KMS-11 (cell line): ENCODE data around the gene GABBR2.

ENCODE experiments used
- H2AFZ ChIP-seq: fragments of 200-600 bp; sonication (generic); 2 replicates; pipeline ENCODE4 v1.6.1; 2016; ENCODE audit warnings: antibody characterized with exemption, mixed run types, low read depth
- H3K27ac ChIP-seq: fragments of 200-600 bp; sonication (generic); 2 replicates; pipeline ENCODE4 v1.6.1; 2016; ENCODE audit warnings: mild to moderate bottlenecking, mixed run types
- H3K27me3 ChIP-seq: fragments of 200-600 bp; sonication (generic); 2 replicates; pipeline ENCODE4 v1.6.1; 2017; ENCODE audit warnings: mild to moderate bottlenecking, low read depth, mixed run types, moderate library complexity; ENCODE audit not compliant: insufficient read depth
- H3K36me3 ChIP-seq: fragments of 200-600 bp; sonication (generic); 2 replicates; pipeline ENCODE4 v1.6.1; 2017; ENCODE audit warnings: mild to moderate bottlenecking, mixed run types; ENCODE audit not compliant: insufficient read depth
- H3K4me1 ChIP-seq: fragments of 200-600 bp; sonication (generic); 2 replicates; pipeline ENCODE4 v1.6.1; 2016; ENCODE audit warnings: mild to moderate bottlenecking, low read depth, mixed run types; ENCODE audit not compliant: poor library complexity, severe bottlenecking
- H3K4me2 ChIP-seq: fragments of 200-600 bp; sonication (generic); 2 replicates; pipeline ENCODE4 v1.7.0; 2016; ENCODE audit warnings: mild to moderate bottlenecking, mixed run types
- H3K4me3 ChIP-seq: fragments of 200-600 bp; sonication (generic); IDR thresholded peaks from 2 replicates; pipeline ENCODE4 v1.6.1; 2017; ENCODE audit warnings: low read depth, low read length, mixed read lengths; ENCODE audit not compliant: insufficient read depth
- H3K79me2 ChIP-seq: fragments of 200-600 bp; sonication (generic); 2 replicates; pipeline ENCODE4 v1.6.1; 2016; ENCODE audit warnings: low read depth, mixed run types; ENCODE audit not compliant: insufficient read depth
- H3K9ac ChIP-seq: fragments of 200-600 bp; sonication (generic); 2 replicates; pipeline ENCODE4 v1.6.1; 2016; ENCODE audit warnings: mild to moderate bottlenecking, mixed run types
- H4K20me1 ChIP-seq: fragments of 200-600 bp; sonication (generic); 2 replicates; pipeline ENCODE4 v1.6.1; 2016; ENCODE audit warnings: mild to moderate bottlenecking, mixed run types; ENCODE audit not compliant: insufficient read depth
- CTCF ChIP-seq: fragments of 200-600 bp; sonication (generic); conservative IDR thresholded peaks from 2 replicates; pipeline ENCODE4 v1.6.1; 2017; ENCODE audit warnings: low read depth, mild to moderate bottlenecking, antibody characterized with exemption, low read length, moderate library complexity, mixed read lengths

The GABBR2 gene

GRCh38 chr9:98330831-98331230, 377.9 kb downstream of the GABBR2 start:
- Histone ChIP-seq H3K79me2 (no peaks in the 10 kb centered on the region), H4K20me1 (no peaks in the 10 kb centered on the region), H3K4me1 (no peaks in the 10 kb centered on the region), H3K9ac (no peak overlapping the region), H3K27ac (no peak overlapping the region), H3K27me3 (no peaks in the 10 kb centered on the region), H3K36me3 (no peaks in the 10 kb centered on the region), H2AFZ (no peak overlapping the region), H3K4me3 (no peak overlapping the region), H3K4me2 (no peak overlapping the region)
- TF ChIP-seq CTCF = no peak

GRCh38 chr9:98329904-98330303, 378.8 kb downstream of the GABBR2 start:
- no peak for TF ChIP-seq CTCF
- Histone ChIP-seq H3K79me2 (no peaks in the 10 kb centered on the region), H4K20me1 (no peaks in the 10 kb centered on the region), H3K27me3 (no peaks in the 10 kb centered on the region), H3K9ac (no peak overlapping the region), H3K27ac (no peak overlapping the region), H3K4me3 (no peak overlapping the region), H3K36me3 (no peaks in the 10 kb centered on the region), H3K4me1 (no peaks in the 10 kb centered on the region), H2AFZ (no peak overlapping the region), H3K4me2 (no peak overlapping the region)

- no peak for TF ChIP-seq CTCF
- Histone ChIP-seq H3K79me2 (no peaks in the 10 kb centered on the region), H3K4me1 (no peaks in the 10 kb centered on the region), H3K27me3 (no peaks in the 10 kb centered on the region), H3K4me3 (no peak overlapping the region), H3K36me3 (no peaks in the 10 kb centered on the region), H4K20me1 (no peaks in the 10 kb centered on the region), H3K27ac (no peak overlapping the region), H3K4me2 (no peak overlapping the region), H2AFZ (no peak overlapping the region), H3K9ac (no peak overlapping the region)
Measured at GRCh38 chr9:98329281-98329680, 379.5 kb downstream of the GABBR2 start.

GRCh38 chr9:98328770-98329169, 380.0 kb downstream of the GABBR2 start:
- H3K4me3 ChIP-seq = no peak overlapping the region
- H3K27me3 ChIP-seq = no peaks in the 10 kb centered on the region
- no peak overlapping the region for H2AFZ ChIP-seq
- no peak overlapping the region for H3K27ac ChIP-seq
- no peaks in the 10 kb centered on the region for H3K4me1 ChIP-seq
- no peak overlapping the region for H3K9ac ChIP-seq
- H4K20me1 ChIP-seq = no peaks in the 10 kb centered on the region
- H3K36me3 ChIP-seq = no peaks in the 10 kb centered on the region
- no peak for TF ChIP-seq CTCF
- H3K79me2 ChIP-seq = no peaks in the 10 kb centered on the region
- H3K4me2 ChIP-seq = no peak overlapping the region

GRCh38 chr9:98328141-98328540, 380.6 kb downstream of the GABBR2 start:
- no peak overlapping the region for H3K4me2 ChIP-seq

More at GRCh38 chr9:98328141-98328540, 380.6 kb downstream of the GABBR2 start:
- Histone ChIP-seq H3K79me2 (no peaks in the 10 kb centered on the region), H3K27ac (no peak overlapping the region), H3K9ac (no peak overlapping the region), H3K27me3 (no peaks in the 10 kb centered on the region), H2AFZ (no peak overlapping the region), H4K20me1 (no peaks in the 10 kb centered on the region), H3K4me3 (no peak overlapping the region), H3K4me1 (no peaks in the 10 kb centered on the region), H3K36me3 (no peaks in the 10 kb centered on the region)
- TF ChIP-seq CTCF = no peak
